GM10266 (cell line): ENCODE results near the gene CYB561.

Experiments used
- DNase-seq: peaks from one replicate; pipeline ENCODE4 v3.0.0; 2012; ENCODE audit errors: extremely low spot score
- TF ChIP-seq, protein P1 (sequence below): IDR thresholded peaks from 2 replicates; pipeline ENCODE4 v1.5.1; 2012; ENCODE audit warnings: mild to moderate bottlenecking, low read depth; ENCODE audit not compliant: control insufficient read depth, insufficient read depth; ENCODE audit errors: missing control alignments

Gene CYB561

GRCh38 chr17:63413128-63413527, 33.0 kb downstream of the CYB561 start:
- DNase-seq = no peak
- TF ChIP-seq, protein P1, sequence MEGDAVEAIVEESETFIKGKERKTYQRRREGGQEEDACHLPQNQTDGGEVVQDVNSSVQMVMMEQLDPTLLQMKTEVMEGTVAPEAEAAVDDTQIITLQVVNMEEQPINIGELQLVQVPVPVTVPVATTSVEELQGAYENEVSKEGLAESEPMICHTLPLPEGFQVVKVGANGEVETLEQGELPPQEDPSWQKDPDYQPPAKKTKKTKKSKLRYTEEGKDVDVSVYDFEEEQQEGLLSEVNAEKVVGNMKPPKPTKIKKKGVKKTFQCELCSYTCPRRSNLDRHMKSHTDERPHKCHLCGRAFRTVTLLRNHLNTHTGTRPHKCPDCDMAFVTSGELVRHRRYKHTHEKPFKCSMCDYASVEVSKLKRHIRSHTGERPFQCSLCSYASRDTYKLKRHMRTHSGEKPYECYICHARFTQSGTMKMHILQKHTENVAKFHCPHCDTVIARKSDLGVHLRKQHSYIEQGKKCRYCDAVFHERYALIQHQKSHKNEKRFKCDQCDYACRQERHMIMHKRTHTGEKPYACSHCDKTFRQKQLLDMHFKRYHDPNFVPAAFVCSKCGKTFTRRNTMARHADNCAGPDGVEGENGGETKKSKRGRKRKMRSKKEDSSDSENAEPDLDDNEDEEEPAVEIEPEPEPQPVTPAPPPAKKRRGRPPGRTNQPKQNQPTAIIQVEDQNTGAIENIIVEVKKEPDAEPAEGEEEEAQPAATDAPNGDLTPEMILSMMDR = no peak

GRCh38 chr17:63412234-63412633, 33.9 kb downstream of the CYB561 start:
- no peak for DNase-seq
- TF ChIP-seq, protein P1 = no peak

- no peak for DNase-seq
- TF ChIP-seq, protein P1 = no peak
Measured at GRCh38 chr17:63407741-63408330, 38.3 kb downstream of the CYB561 start.

GRCh38 chr17:63406689-63407330, 39.3 kb downstream of the CYB561 start:
- peak; percentile 58 for DNase-seq
- TF ChIP-seq, protein P1 = peak; percentile 82

GRCh38 chr17:63405741-63406261, 40.3 kb downstream of the CYB561 start:
- DNase-seq = no peak
- TF ChIP-seq, protein P1 = peak; percentile 69

DNA sequence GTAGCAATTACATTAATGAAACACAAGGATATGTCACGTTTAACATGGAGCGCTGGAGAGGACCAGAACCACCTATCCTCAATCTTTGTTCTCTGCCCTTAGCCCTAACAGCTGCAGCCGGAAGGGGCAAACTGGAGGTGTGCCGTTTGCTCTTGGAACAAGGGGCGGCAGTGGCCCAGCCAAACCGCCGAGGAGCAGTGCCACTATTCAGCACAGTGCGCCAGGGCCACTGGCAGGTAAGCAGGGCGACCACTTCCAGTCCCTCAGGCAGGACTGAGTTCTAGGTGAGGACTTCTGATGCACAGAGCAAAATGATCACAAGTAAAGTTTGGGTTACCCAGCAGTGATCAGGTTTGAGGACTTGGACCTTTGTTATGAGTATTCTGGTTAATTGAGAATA, 41.1 kb downstream of the CYB561 start:
- TF ChIP-seq, protein P1 = no peak
- DNase-seq = no peak
